Measurements from ENCODE around the gene ADORA1.

ADORA1 gene

GRCh38 chr1:203099805-203100515 is 27.6 kb upstream of the ADORA1 start:
- Histone ChIP-seq H3K27me3 (ENCODE audit: insufficient read depth, poor library complexity, severe bottlenecking) (no peaks in the 10 kb centered on the region), H3K27ac (replicated peaks) (no peak overlapping the region), H3K4me3 (replicated peaks; ENCODE audit: insufficient read depth, low read length) (no peak overlapping the region)
- TF ChIP-seq POLR2AphosphoS5 (IDR thresholded peaks at IDR 0.05; ENCODE audit: low read depth): no peak
- no peak for TF ChIP-seq SPI1 (IDR thresholded peaks at IDR 0.05; ENCODE audit: borderline replicate concordance, low read depth)
- TF ChIP-seq GABPA (IDR thresholded peaks at IDR 0.05; ENCODE audit: low read depth): no peak
- no peak for TF ChIP-seq REST (IDR thresholded peaks at IDR 0.05; ENCODE audit: insufficient replicate concordance, low read depth)
- TF ChIP-seq CTCF (IDR thresholded peaks at IDR 0.05; ENCODE audit: insufficient read depth, low read length): no peak
- no peak for DNase-seq (ENCODE audit: low read depth in 1 of 2, low spot score in 1 of 2)

GRCh38 chr1:203100516-203100869 is 27.0 kb upstream of the ADORA1 start:
- H3K4me3 ChIP-seq (replicated peaks; ENCODE audit: insufficient read depth, low read length): no peak overlapping the region
- no peaks in the 10 kb centered on the region for H3K27me3 ChIP-seq (ENCODE audit: insufficient read depth, poor library complexity, severe bottlenecking)
- TF ChIP-seq GABPA (IDR thresholded peaks at IDR 0.05; ENCODE audit: low read depth) (no peak), POLR2AphosphoS5 (IDR thresholded peaks at IDR 0.05; ENCODE audit: low read depth) (no peak), REST (IDR thresholded peaks at IDR 0.05; ENCODE audit: insufficient replicate concordance, low read depth) (no peak), CTCF (IDR thresholded peaks at IDR 0.05; ENCODE audit: insufficient read depth, low read length) (no peak), SPI1 (IDR thresholded peaks at IDR 0.05; ENCODE audit: borderline replicate concordance, low read depth) (no peak)
- DNase-seq (ENCODE audit: low read depth in 1 of 2, low spot score in 1 of 2): no peak
- H3K27ac ChIP-seq (replicated peaks): no peak overlapping the region

- DNase-seq (ENCODE audit: low read depth in 1 of 2, low spot score in 1 of 2): peak in 1 of 2 experiments; percentile 11
- peak; percentile 69; the same call in 1 of the 2 replicates for TF ChIP-seq SPI1 (IDR thresholded peaks at IDR 0.05; ENCODE audit: borderline replicate concordance, low read depth)
- TF ChIP-seq REST (IDR thresholded peaks at IDR 0.05; ENCODE audit: insufficient replicate concordance, low read depth): no peak
- Histone ChIP-seq H3K27ac (replicated peaks) (no peak overlapping the region), H3K27me3 (ENCODE audit: insufficient read depth, poor library complexity, severe bottlenecking) (no peaks in the 10 kb centered on the region), H3K4me3 (replicated peaks; ENCODE audit: insufficient read depth, low read length) (no peak overlapping the region)
Observed at GRCh38 chr1:203101813-203102634, 25.5 kb upstream of the ADORA1 start.
